ENCODE results near the gene CETP. TPM values are rescaled to one million over a fixed set of nuclear protein-coding genes. Genes with fewer than 3 reads are reported as not detected.

The CETP gene
- total RNA-seq, 3 donors from 2014 or later (not counting 1 experiment from before 2014, with no cell fraction given): 0.14 TPM; not detected in 2

- intact Hi-C loops (cut with micrococcal nuclease): no loop called here
- H3K9me3 ChIP-seq (ENCODE audit: control insufficient read depth, insufficient read depth, low read length): no peaks in the 10 kb centered on the region
- H3K27me3 ChIP-seq (ENCODE audit: control insufficient read depth, insufficient read depth, low read length): no peaks in the 10 kb centered on the region
- H3K9me3 Mint-ChIP-seq: no peaks in the 10 kb centered on the region
- DNase-seq (no peak), ATAC-seq (no peak)
- peaks cover 21% of the 10 kb centered on the region for H3K36me3 ChIP-seq (ENCODE audit: control insufficient read depth, insufficient read depth, low read length)
- no peaks in the 10 kb centered on the region for H3K27me3 Mint-ChIP-seq (ENCODE audit: low read depth in 2 of 2)
- H3K4me3 Mint-ChIP-seq: peak overlapping the region; percentile 13
- WGBS (ENCODE audit: insufficient coverage): 95% methylated on average over 12 of the region's 13 CpGs
- no peak for TF ChIP-seq CTCF (IDR thresholded peaks at IDR 0.05)
- peak overlapping the region; percentile 64 to 100 for H3K27ac Mint-ChIP-seq
- no peak overlapping the region for H3K4me3 ChIP-seq (ENCODE audit: low read length)
- H3K4me1 Mint-ChIP-seq: peaks cover 54 to 57% of the 10 kb centered on the region in 2 donors
- no peak overlapping the region for H3K27ac ChIP-seq (ENCODE audit: low read length)
- peaks cover 59% of the 10 kb centered on the region for H3K4me1 ChIP-seq (ENCODE audit: control insufficient read depth, insufficient read depth, low read length)
- H3K36me3 Mint-ChIP-seq: peaks cover 5% of the 10 kb centered on the region
These were observed 50.6 kb downstream of the CETP start for GRCh38 chr16:57012353-57012752.

GRCh38 chr16:57013229-57013628 is 51.5 kb downstream of the CETP start:
- H3K27me3 Mint-ChIP-seq (ENCODE audit: low read depth in 2 of 2): no peaks in the 10 kb centered on the region
- peaks cover 58 to 61% of the 10 kb centered on the region in 2 donors for H3K4me1 Mint-ChIP-seq

GRCh38 chr16:57013902-57014301 is 52.2 kb downstream of the CETP start:
- Histone ChIP-seq H3K36me3 (ENCODE audit: control insufficient read depth, insufficient read depth, low read length) (peaks cover 37% of the 10 kb centered on the region), H3K4me3 (ENCODE audit: low read length) (no peak overlapping the region), H3K27ac (ENCODE audit: low read length) (peak overlapping the region; percentile 96), H3K27me3 (ENCODE audit: control insufficient read depth, insufficient read depth, low read length) (no peaks in the 10 kb centered on the region), H3K4me1 (ENCODE audit: control insufficient read depth, insufficient read depth, low read length) (peaks cover 57% of the 10 kb centered on the region), H3K9me3 (ENCODE audit: control insufficient read depth, insufficient read depth, low read length) (no peaks in the 10 kb centered on the region)
- TF ChIP-seq CTCF (IDR thresholded peaks at IDR 0.05): no peak
- ATAC-seq (no peak), DNase-seq (peak in 1 of 2 donors; percentile 44)
- 65% methylated on average over 2 of the region's 2 CpGs for WGBS (ENCODE audit: insufficient coverage)
- H3K36me3 Mint-ChIP-seq: peaks cover 9% of the 10 kb centered on the region
- no peaks in the 10 kb centered on the region for H3K9me3 Mint-ChIP-seq
- no peaks in the 10 kb centered on the region for H3K27me3 Mint-ChIP-seq (ENCODE audit: low read depth in 2 of 2)
- intact Hi-C loops (cut with micrococcal nuclease): loop anchor here (1.0 to 2.0 kb wide), 4 partner anchors 13 to 57 kb away; partner anchors contain the start of gene NLRC5
- H3K27ac Mint-ChIP-seq: peak overlapping the region; percentile 92 to 100
- H3K4me3 Mint-ChIP-seq: peak overlapping the region; percentile 85
- H3K4me1 Mint-ChIP-seq: peaks cover 58 to 61% of the 10 kb centered on the region in 2 donors

More at GRCh38 chr16:57013229-57013628, 51.5 kb downstream of the CETP start:
- Mint-ChIP-seq H3K4me3 (no peak overlapping the region), H3K9me3 (no peaks in the 10 kb centered on the region), H3K36me3 (peaks cover 9% of the 10 kb centered on the region), H3K27ac (peak overlapping the region; percentile 92 to 100)
- peaks cover 59% of the 10 kb centered on the region for H3K4me1 ChIP-seq (ENCODE audit: control insufficient read depth, insufficient read depth, low read length)
- no peaks in the 10 kb centered on the region for H3K27me3 ChIP-seq (ENCODE audit: control insufficient read depth, insufficient read depth, low read length)
- intact Hi-C loops (cut with micrococcal nuclease): no loop called here
- peak in 1 of 2 donors; percentile 42 for DNase-seq
- H3K27ac ChIP-seq (ENCODE audit: low read length): peak overlapping the region; percentile 96
- no peaks in the 10 kb centered on the region for H3K9me3 ChIP-seq (ENCODE audit: control insufficient read depth, insufficient read depth, low read length)
- no peak overlapping the region for H3K4me3 ChIP-seq (ENCODE audit: low read length)
- peaks cover 30% of the 10 kb centered on the region for H3K36me3 ChIP-seq (ENCODE audit: control insufficient read depth, insufficient read depth, low read length)
- no peak for ATAC-seq
- WGBS (ENCODE audit: insufficient coverage): 87% methylated on average over 1 of the region's 2 CpGs
- no peak for TF ChIP-seq CTCF (IDR thresholded peaks at IDR 0.05)

- Mint-ChIP-seq H3K36me3 (peaks cover 29% of the 10 kb centered on the region), H3K4me3 (peak overlapping the region; percentile 65), H3K27me3 (ENCODE audit: low read depth in 2 of 2) (no peaks in the 10 kb centered on the region), H3K4me1 (peaks cover 51 to 54% of the 10 kb centered on the region in 2 donors), H3K9me3 (no peaks in the 10 kb centered on the region), H3K27ac (peak overlapping the region; percentile 74 to 100)
- 95% methylated on average over 5 of the region's 6 CpGs for WGBS (ENCODE audit: insufficient coverage)
- ATAC-seq (no peak), DNase-seq (peak in 1 of 2 donors; percentile 54)
- no peaks in the 10 kb centered on the region for H3K27me3 ChIP-seq (ENCODE audit: control insufficient read depth, insufficient read depth, low read length)
- intact Hi-C loops (cut with micrococcal nuclease): no loop called here
- H3K4me3 ChIP-seq (ENCODE audit: low read length): no peak overlapping the region
- no peaks in the 10 kb centered on the region for H3K9me3 ChIP-seq (ENCODE audit: control insufficient read depth, insufficient read depth, low read length)
- H3K4me1 ChIP-seq (ENCODE audit: control insufficient read depth, insufficient read depth, low read length): peaks cover 34% of the 10 kb centered on the region
- H3K27ac ChIP-seq (ENCODE audit: low read length): no peak overlapping the region
- H3K36me3 ChIP-seq (ENCODE audit: control insufficient read depth, insufficient read depth, low read length): peaks cover 53% of the 10 kb centered on the region
- no peak for TF ChIP-seq CTCF (IDR thresholded peaks at IDR 0.05)
These were observed 54.6 kb downstream of the CETP start for GRCh38 chr16:57016301-57016700.
